Measurements from ENCODE around the gene ZNF621. TPM values are rescaled to one million over a fixed set of nuclear protein-coding genes. Genes with fewer than 3 reads are reported as not detected.

Gene ZNF621
- total RNA-seq, 1 experiment from 2014 or later, result 24.9 TPM

- Histone ChIP-seq H3K9me3 (ENCODE audit: control insufficient read depth, insufficient read depth, low read depth, low read length) (no peaks in the 10 kb centered on the region), H3K4me3 (ENCODE audit: low read depth in 2 of 2, low read length in 2 of 2) (peak overlapping the region; percentile 76 to 90), H3K4me1 (ENCODE audit: control insufficient read depth, insufficient read depth, low read length) (0 out of 2 replicates have a peak, but pooled peaks cover 4% of the 10 kb centered on the region), H3K36me3 (ENCODE audit: control insufficient read depth, insufficient read depth, low read length) (no peaks in the 10 kb centered on the region; the same call in 1 of the 2 replicates), H3K27ac (ENCODE audit: low read length) (peak overlapping the region; percentile 88), H3K27me3 (ENCODE audit: control insufficient read depth, insufficient read depth, low read length) (no peaks in the 10 kb centered on the region)
- intact Hi-C loops (cut with micrococcal nuclease; ENCODE audit: unreplicated experiment) (no loop called here), in situ Hi-C loops (cut with HindIII; ENCODE audit: low pct_unique_long_range_greater_than_20kb, low sequenced_read_pairs) (no loop called here)
- ATAC-seq (no peak), DNase-seq (ENCODE audit: low read depth, low spot score) (no peak)
- POLR2A ChIA-PET, result interaction anchor here (0.6 kb wide), 1 partner anchor 311 kb away, joined by 7 read pairs; no protein-coding TSS in a partner anchor
- TSS peak; percentile 92 for BruUV-seq (replicated peaks)
- CTCF ChIA-PET, result interaction anchor here (0.6 kb wide), 1 partner anchor 241 kb away, joined by 4 read pairs; no protein-coding TSS in a partner anchor
- no peak for TF ChIP-seq POLR2AphosphoS5 (IDR thresholded peaks at IDR 0.05; ENCODE audit: low read depth, low read length)
- no peak for TF ChIP-seq TCF7L2 (IDR thresholded peaks at IDR 0.05; ENCODE audit: low read depth, low read length)
- TF ChIP-seq REST (IDR thresholded peaks at IDR 0.05; ENCODE audit: insufficient read depth in 1 of 2, low read depth in 2 of 2, low read length in 1 of 2), result no peak
- no peak for TF ChIP-seq SIN3A (IDR thresholded peaks at IDR 0.05; ENCODE audit: borderline replicate concordance, insufficient read depth, low read depth, low read length)
- TF ChIP-seq CTCF (IDR thresholded peaks at IDR 0.05), result no peak
These were observed 565 bp upstream of the ZNF621 start for GRCh38 chr3:40524222-40524567.

GRCh38 chr3:40528426-40528825 is 3.7 kb downstream of the ZNF621 start:
- Histone ChIP-seq H3K4me1 (ENCODE audit: control insufficient read depth, insufficient read depth, low read length) (0 out of 2 replicates have a peak, but pooled peaks cover 4% of the 10 kb centered on the region), H3K27me3 (ENCODE audit: control insufficient read depth, insufficient read depth, low read length) (no peaks in the 10 kb centered on the region), H3K9me3 (ENCODE audit: control insufficient read depth, insufficient read depth, low read depth, low read length) (peaks cover 19% of the 10 kb centered on the region; the same call in 1 of the 2 replicates), H3K4me3 (ENCODE audit: low read depth in 2 of 2, low read length in 2 of 2) (no peak overlapping the region), H3K27ac (ENCODE audit: low read length) (no peak overlapping the region), H3K36me3 (ENCODE audit: control insufficient read depth, insufficient read depth, low read length) (no peaks in the 10 kb centered on the region; the same call in 1 of the 2 replicates)
- ATAC-seq (no peak), DNase-seq (ENCODE audit: low read depth, low spot score) (no peak)
- intact Hi-C loops (cut with micrococcal nuclease; ENCODE audit: unreplicated experiment), result no loop called here
- in situ Hi-C loops (cut with HindIII; ENCODE audit: low pct_unique_long_range_greater_than_20kb, low sequenced_read_pairs), result no loop called here
- BruUV-seq (replicated peaks), result no TSS peak
- TF ChIP-seq TCF7L2 (IDR thresholded peaks at IDR 0.05; ENCODE audit: low read depth, low read length), result no peak
- no peak for TF ChIP-seq POLR2AphosphoS5 (IDR thresholded peaks at IDR 0.05; ENCODE audit: low read depth, low read length)
- TF ChIP-seq REST (IDR thresholded peaks at IDR 0.05; ENCODE audit: insufficient read depth in 1 of 2, low read depth in 2 of 2, low read length in 1 of 2), result no peak
- TF ChIP-seq CTCF (IDR thresholded peaks at IDR 0.05), result no peak
- TF ChIP-seq SIN3A (IDR thresholded peaks at IDR 0.05; ENCODE audit: borderline replicate concordance, insufficient read depth, low read depth, low read length), result no peak
- ChIA-PET POLR2A (no interaction called here), CTCF (no interaction called here)
